Caco-2 (cell line): ENCODE data around the gene DPEP2. TPM values are rescaled to one million over a fixed set of nuclear protein-coding genes. Genes with fewer than 3 reads are reported as not detected.

Experiments used
- BruUV-seq: library from RNA; stranded (reverse); fragments of 400-500 nt; replicated peaks from 2 replicates; lab custom pipeline; 2021; lab: Mats Ljungman, UMichigan
- CTCF ChIA-PET: fragments of 300-600 bp; sonication (Branson Sonifier 250); formaldehyde crosslinking; loops from one replicate; lab custom pipeline; 2022; ENCODE audit warnings: antibody characterized with exemption; lab: Charles Lee
- POLR2A ChIA-PET: fragments of 300-600 bp; sonication (Branson Sonifier 250); formaldehyde crosslinking; loops from one replicate; lab custom pipeline; 2022; ENCODE audit warnings: antibody characterized with exemption; lab: Charles Lee
- DNase-seq, 2 experiments: peaks; one replicate each; pipeline versions ENCODE4 v3.0.0 to v3.0.0-alpha.2; 2020 to 2022
- H3K27me3 ChIP-seq: replicated peaks from 2 replicates; pipeline ENCODE4 v1.6.0; 2011; ENCODE audit warnings: low read length; ENCODE audit not compliant: control insufficient read depth, insufficient read depth
- H3K36me3 ChIP-seq: 2 replicates; pipeline ENCODE4 v1.5.1; 2011; ENCODE audit warnings: low read length; ENCODE audit not compliant: control insufficient read depth, insufficient read depth
- H3K4me1 ChIP-seq: fragments of 250-450 bp; sonication (Bioruptor Pico); 2 replicates; pipeline ENCODE4 v1.5.1; 2020; ENCODE audit warnings: mild to moderate bottlenecking
- H3K4me3 ChIP-seq: 2 replicates; pipeline ENCODE4 v1.5.1; 2011; ENCODE audit warnings: low read depth, mild to moderate bottlenecking, control low read depth, low read length
- H3K9me3 ChIP-seq: fragments of 250-450 bp; sonication (Bioruptor Pico); 2 replicates; pipeline ENCODE4 v1.5.1; 2020; ENCODE audit warnings: mild to moderate bottlenecking, moderate library complexity
- H3K27ac Mint-ChIP-seq: one replicate; pipeline ENCODE4 v1.8.0; 2022; ENCODE audit warnings: mixed read lengths; ENCODE audit not compliant: unreplicated experiment
- H3K27me3 Mint-ChIP-seq: one replicate; pipeline ENCODE4 v1.8.0; 2022; ENCODE audit warnings: mixed read lengths; ENCODE audit not compliant: insufficient read depth, unreplicated experiment
- H3K36me3 Mint-ChIP-seq: one replicate; pipeline ENCODE4 v1.8.0; 2022; ENCODE audit warnings: mild to moderate bottlenecking, mixed read lengths; ENCODE audit not compliant: insufficient read depth, unreplicated experiment
- H3K4me1 Mint-ChIP-seq: one replicate; pipeline ENCODE4 v1.8.0; 2022; ENCODE audit warnings: low read depth, mixed read lengths; ENCODE audit not compliant: unreplicated experiment
- H3K4me3 Mint-ChIP-seq: one replicate; pipeline ENCODE4 v1.8.0; 2022; ENCODE audit warnings: mild to moderate bottlenecking, moderate library complexity, mixed read lengths; ENCODE audit not compliant: unreplicated experiment
- H3K9me3 Mint-ChIP-seq: one replicate; pipeline ENCODE4 v1.8.0; 2022; ENCODE audit warnings: mixed read lengths; ENCODE audit not compliant: unreplicated experiment
- CTCF ChIP-seq, 2 experiments: fragments of 200-600 bp in 1 of 2; IDR thresholded peaks; 1 replicate in 1 of 2; 2 replicates in 1 of 2; pipeline versions ENCODE4 v1.5.1 to v1.8.0; 2011 to 2022; ENCODE audit warnings: antibody characterized with exemption in 1 of 2, control low read depth in 1 of 2, inconsistent platforms in 1 of 2, low read depth in 1 of 2, low read length in 1 of 2, mild to moderate bottlenecking in 1 of 2, moderate library complexity in 1 of 2; ENCODE audit not compliant: insufficient read depth in 1 of 2, severe bottlenecking in 1 of 2, unreplicated experiment in 1 of 2
- intact Hi-C: fragments of 100-400 bp; cut with micrococcal nuclease; formaldehyde crosslinking; loops from one replicate; pipeline ENCODE4 v1.10.0; 2022; ENCODE audit not compliant: unreplicated experiment
- total RNA-seq: library from RNA; stranded (reverse); gene quantifications from 2 replicates; pipeline ENCODE4 v1.2.3, GENCODE V29; 2022

The DPEP2 gene
- total RNA-seq, 1 experiment from 2014 or later = not detected

DNA sequence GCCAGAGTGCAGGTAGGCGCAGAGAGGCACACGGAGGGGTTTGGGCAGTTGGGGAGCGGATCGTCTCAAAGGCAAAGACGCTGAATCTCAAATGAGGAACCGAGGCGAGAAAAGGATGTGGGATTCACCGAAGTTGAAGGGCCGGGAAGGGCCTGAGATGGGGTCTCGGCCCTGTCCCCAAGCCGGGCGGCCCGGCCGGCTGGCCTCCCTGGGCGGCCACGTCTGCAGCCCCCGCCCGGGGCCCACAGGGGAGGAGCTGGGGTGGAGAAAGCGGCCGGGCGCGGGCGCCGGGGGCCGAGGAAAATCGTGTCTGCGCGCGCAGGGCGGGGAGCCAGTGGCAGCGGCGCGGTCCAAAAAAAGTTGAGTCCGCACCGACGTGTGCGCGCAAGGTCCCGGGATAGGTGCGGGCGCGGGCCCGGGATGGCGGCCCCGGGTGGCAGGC is 31.3 kb downstream of the DPEP2 start:
- Mint-ChIP-seq H3K4me1 (peaks cover 35% of the 10 kb centered on the region), H3K27ac (peak overlapping the region; percentile 93), H3K9me3 (no peaks in the 10 kb centered on the region), H3K27me3 (no peaks in the 10 kb centered on the region), H3K36me3 (peaks cover 39% of the 10 kb centered on the region), H3K4me3 (peak overlapping the region; percentile 89)
- H3K4me1 ChIP-seq = peaks cover 29% of the 10 kb centered on the region
- ChIA-PET CTCF (no interaction called here), POLR2A (interaction anchor here (0.7 kb wide), 1 partner anchor 270 kb away, joined by 3 read pairs; no protein-coding TSS in a partner anchor)
- no TSS peak for BruUV-seq
- peak overlapping the region; percentile 66 for H3K4me3 ChIP-seq
- H3K27me3 ChIP-seq = no peaks in the 10 kb centered on the region
- H3K36me3 ChIP-seq = peaks cover 3% of the 10 kb centered on the region
- peak in 1 of 2 experiments; percentile 71 for DNase-seq
- TF ChIP-seq CTCF (IDR thresholded peaks at IDR 0.05; ENCODE audit: insufficient read depth in 1 of 2, low read depth in 1 of 2, low read length in 1 of 2, severe bottlenecking in 1 of 2, unreplicated experiment in 1 of 2) = no peak
- no peaks in the 10 kb centered on the region for H3K9me3 ChIP-seq
- intact Hi-C loops = loop anchor here (1.0 kb wide), 1 partner anchor 33 kb away; no protein-coding TSS in a partner anchor

DNA sequence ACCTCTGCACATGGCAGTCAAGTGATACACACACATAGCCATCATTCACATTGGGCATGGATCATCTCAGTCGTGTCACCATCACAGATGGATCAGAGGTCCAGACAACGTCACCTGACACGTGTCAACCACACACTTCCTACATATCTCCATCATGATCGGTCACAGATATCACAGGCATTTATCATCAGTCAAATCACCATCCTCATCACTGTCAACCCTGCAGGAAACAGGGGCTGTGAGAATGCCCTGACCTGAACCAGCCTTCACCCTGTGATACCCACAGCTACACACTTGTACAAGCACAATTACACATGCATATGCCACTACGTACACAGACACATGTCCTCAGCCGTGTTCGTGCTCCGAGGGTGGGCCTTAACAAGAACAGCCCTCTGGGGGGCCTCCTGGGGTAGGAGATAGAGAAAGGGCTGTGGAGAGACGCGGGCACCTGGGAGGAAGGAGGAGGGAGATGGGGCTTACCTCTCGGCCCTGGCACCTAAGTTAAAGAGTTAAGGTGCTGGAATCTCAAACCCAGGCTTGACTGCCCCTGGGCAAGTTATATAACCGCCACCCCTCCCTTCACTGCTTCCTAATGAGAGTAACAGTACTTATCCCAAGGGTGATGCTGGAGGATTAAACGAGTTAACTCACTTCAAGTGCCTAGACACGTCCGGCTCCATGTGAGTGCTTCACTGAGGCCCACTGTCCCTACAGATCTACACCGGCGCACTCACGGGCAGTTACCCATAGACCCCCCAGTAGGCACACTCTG is 31.9 kb downstream of the DPEP2 start:
- no peak for DNase-seq
- Mint-ChIP-seq H3K36me3 (peaks cover 45% of the 10 kb centered on the region), H3K4me1 (peaks cover 35% of the 10 kb centered on the region), H3K9me3 (no peaks in the 10 kb centered on the region), H3K27me3 (no peaks in the 10 kb centered on the region), H3K27ac (peak overlapping the region; percentile 93), H3K4me3 (peak overlapping the region; percentile 89)
- BruUV-seq = TSS peak; percentile 33
- Histone ChIP-seq H3K27me3 (no peaks in the 10 kb centered on the region), H3K9me3 (no peaks in the 10 kb centered on the region), H3K36me3 (peaks cover 3% of the 10 kb centered on the region), H3K4me3 (peak overlapping the region; percentile 66), H3K4me1 (peaks cover 29% of the 10 kb centered on the region)
- ChIA-PET POLR2A (interaction anchor here (0.6 to 1.2 kb wide), 5 partner anchors 32 to 721 kb away, joined by 3 to 9 read pairs (median 4); partner anchors contain the start of genes NFATC3, RANBP10 and TSNAXIP1), CTCF (interaction anchor here (0.6 to 1.5 kb wide), 4 partner anchors 24 to 151 kb away, joined by 3 to 6 read pairs (median 4); partner anchors contain the start of gene LCAT)
- no peak for TF ChIP-seq CTCF (IDR thresholded peaks at IDR 0.05; ENCODE audit: insufficient read depth in 1 of 2, low read depth in 1 of 2, low read length in 1 of 2, severe bottlenecking in 1 of 2, unreplicated experiment in 1 of 2)
- intact Hi-C loops = no loop called here

GRCh38 chr16:67966549-67967182 is 32.6 kb downstream of the DPEP2 start:
- Mint-ChIP-seq H3K4me1 (peaks cover 35% of the 10 kb centered on the region), H3K4me3 (peak overlapping the region; percentile 89), H3K36me3 (peaks cover 50% of the 10 kb centered on the region), H3K9me3 (no peaks in the 10 kb centered on the region), H3K27me3 (no peaks in the 10 kb centered on the region), H3K27ac (peak overlapping the region; percentile 93)
- no TSS peak for BruUV-seq
- intact Hi-C loops = no loop called here
- Histone ChIP-seq H3K4me3 (peak overlapping the region; percentile 66), H3K27me3 (no peaks in the 10 kb centered on the region), H3K9me3 (no peaks in the 10 kb centered on the region), H3K36me3 (peaks cover 5% of the 10 kb centered on the region), H3K4me1 (peaks cover 29% of the 10 kb centered on the region)
- POLR2A ChIA-PET = interaction anchor here (0.6 to 1.3 kb wide), 8 partner anchors 27 to 720 kb away, joined by 3 to 9 read pairs (median 4); partner anchors contain the start of genes ESRP2, NFATC3, RANBP10 and TSNAXIP1
- TF ChIP-seq CTCF (IDR thresholded peaks at IDR 0.05; ENCODE audit: insufficient read depth in 1 of 2, low read depth in 1 of 2, low read length in 1 of 2, severe bottlenecking in 1 of 2, unreplicated experiment in 1 of 2) = no peak
- DNase-seq = peak; percentile 66 to 84
- CTCF ChIA-PET = interaction anchor here (0.6 to 1.5 kb wide), 5 partner anchors 23 to 151 kb away, joined by 3 to 6 read pairs (median 3); partner anchors contain the start of gene LCAT
